ENCODE data around the gene RHOC. TPM values are rescaled to one million over a fixed set of nuclear protein-coding genes. Genes with fewer than 3 reads are reported as not detected.
A peak's percentile ranks its signal among the peaks of the same experiment; 100 is the strongest.

Gene RHOC
- total RNA-seq, 2 donors from 2014 or later: 168 to 171 TPM

DNA sequence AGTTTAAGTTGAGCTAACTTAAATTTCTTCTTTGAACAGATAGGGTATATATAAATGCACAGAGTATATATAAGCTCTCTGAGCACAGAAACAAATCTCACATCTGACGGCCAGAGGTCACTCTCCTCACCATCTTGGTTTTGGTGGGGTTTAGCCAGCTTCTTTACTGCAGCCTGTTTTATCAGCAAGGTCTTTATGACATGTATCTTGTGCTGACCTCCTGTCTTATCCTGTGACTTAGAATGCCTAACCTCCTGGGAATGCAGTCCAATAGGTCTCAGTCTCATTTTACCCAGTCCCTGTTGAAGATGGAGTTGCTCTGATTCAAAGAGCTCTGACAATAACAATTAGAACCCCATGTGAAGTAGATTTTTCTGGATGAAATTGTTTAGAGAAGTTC lies 34.1 kb downstream of the RHOC start:
- no peak overlapping the region for H3K9ac ChIP-seq (ENCODE audit: extremely low read depth, low read length, poor library complexity, severe bottlenecking)
- 83 to 85% methylated on average over 1 of the region's 1 CpG for WGBS, 2 experiments (ENCODE audit: insufficient coverage in 1 of 2, insufficient read length in 1 of 2)
- H3K27me3 Mint-ChIP-seq (ENCODE audit: insufficient read depth): peaks cover 14% of the 10 kb centered on the region
- H3K4me1 ChIP-seq (ENCODE audit: control insufficient read depth, insufficient read depth, low read length): no peaks in the 10 kb centered on the region
- H3K36me3 ChIP-seq (ENCODE audit: control insufficient read depth, insufficient read depth, low read length): peaks cover 47% of the 10 kb centered on the region
- no peaks in the 10 kb centered on the region for H3K9me3 Mint-ChIP-seq
- no peaks in the 10 kb centered on the region for H3K9me3 ChIP-seq (ENCODE audit: control insufficient read depth, low read length)
- H3K4me3 Mint-ChIP-seq: no peak overlapping the region
- H3K4me1 Mint-ChIP-seq: peaks cover 24% of the 10 kb centered on the region
- TF ChIP-seq, protein P1, sequence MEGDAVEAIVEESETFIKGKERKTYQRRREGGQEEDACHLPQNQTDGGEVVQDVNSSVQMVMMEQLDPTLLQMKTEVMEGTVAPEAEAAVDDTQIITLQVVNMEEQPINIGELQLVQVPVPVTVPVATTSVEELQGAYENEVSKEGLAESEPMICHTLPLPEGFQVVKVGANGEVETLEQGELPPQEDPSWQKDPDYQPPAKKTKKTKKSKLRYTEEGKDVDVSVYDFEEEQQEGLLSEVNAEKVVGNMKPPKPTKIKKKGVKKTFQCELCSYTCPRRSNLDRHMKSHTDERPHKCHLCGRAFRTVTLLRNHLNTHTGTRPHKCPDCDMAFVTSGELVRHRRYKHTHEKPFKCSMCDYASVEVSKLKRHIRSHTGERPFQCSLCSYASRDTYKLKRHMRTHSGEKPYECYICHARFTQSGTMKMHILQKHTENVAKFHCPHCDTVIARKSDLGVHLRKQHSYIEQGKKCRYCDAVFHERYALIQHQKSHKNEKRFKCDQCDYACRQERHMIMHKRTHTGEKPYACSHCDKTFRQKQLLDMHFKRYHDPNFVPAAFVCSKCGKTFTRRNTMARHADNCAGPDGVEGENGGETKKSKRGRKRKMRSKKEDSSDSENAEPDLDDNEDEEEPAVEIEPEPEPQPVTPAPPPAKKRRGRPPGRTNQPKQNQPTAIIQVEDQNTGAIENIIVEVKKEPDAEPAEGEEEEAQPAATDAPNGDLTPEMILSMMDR (conservative IDR thresholded peaks at IDR 0.05): no peak
- H3K36me3 Mint-ChIP-seq (ENCODE audit: low read depth): peaks cover 45% of the 10 kb centered on the region
- no peak overlapping the region for H3K4me3 ChIP-seq (ENCODE audit: low read length)
- no peaks in the 10 kb centered on the region for H3K27me3 ChIP-seq (ENCODE audit: control insufficient read depth, insufficient read depth, low read length, poor library complexity, severe bottlenecking)
- DNase-seq: no peak
- peak overlapping the region; percentile 28 for H3K27ac Mint-ChIP-seq
- no peak overlapping the region for H3K27ac ChIP-seq (ENCODE audit: low read depth, low read length)

DNA sequence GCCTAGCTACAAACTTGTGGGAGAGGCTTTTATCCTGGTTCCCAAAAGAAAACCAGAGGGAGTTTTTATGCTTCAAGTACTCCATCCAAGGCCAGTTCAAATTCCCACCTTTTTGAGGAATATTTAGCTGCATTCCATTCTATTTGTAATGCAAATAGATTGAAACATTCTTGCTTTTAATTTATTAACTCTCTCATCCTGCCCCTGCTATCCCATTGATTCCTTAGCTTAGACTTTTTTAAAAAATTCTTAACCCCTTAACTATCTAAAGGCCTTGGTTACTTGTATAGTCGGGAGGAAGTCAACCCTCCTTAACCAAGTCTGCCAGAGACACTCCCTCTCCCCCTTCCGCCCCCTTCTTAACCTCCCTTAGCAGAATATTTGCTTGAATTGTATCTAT lies 34.9 kb downstream of the RHOC start:
- TF ChIP-seq, protein P1 (conservative IDR thresholded peaks at IDR 0.05): no peak
- Mint-ChIP-seq H3K36me3 (ENCODE audit: low read depth) (peaks cover 53% of the 10 kb centered on the region), H3K27ac (peak overlapping the region; percentile 24), H3K27me3 (ENCODE audit: insufficient read depth) (peaks cover 14% of the 10 kb centered on the region), H3K4me3 (no peak overlapping the region), H3K4me1 (peaks cover 24% of the 10 kb centered on the region), H3K9me3 (no peaks in the 10 kb centered on the region)
- no peak for DNase-seq
- H3K27ac ChIP-seq (ENCODE audit: low read depth, low read length): no peak overlapping the region
- no peaks in the 10 kb centered on the region for H3K4me1 ChIP-seq (ENCODE audit: control insufficient read depth, insufficient read depth, low read length)
- no peaks in the 10 kb centered on the region for H3K9me3 ChIP-seq (ENCODE audit: control insufficient read depth, low read length)
- H3K36me3 ChIP-seq (ENCODE audit: control insufficient read depth, insufficient read depth, low read length): peaks cover 56% of the 10 kb centered on the region
- H3K4me3 ChIP-seq (ENCODE audit: low read length): no peak overlapping the region
- no peak overlapping the region for H3K9ac ChIP-seq (ENCODE audit: extremely low read depth, low read length, poor library complexity, severe bottlenecking)
- H3K27me3 ChIP-seq (ENCODE audit: control insufficient read depth, insufficient read depth, low read length, poor library complexity, severe bottlenecking): no peaks in the 10 kb centered on the region
- 67 to 80% methylated on average over 2 of the region's 2 CpGs for WGBS, 2 experiments (ENCODE audit: insufficient coverage in 1 of 2, insufficient read length in 1 of 2)

DNA sequence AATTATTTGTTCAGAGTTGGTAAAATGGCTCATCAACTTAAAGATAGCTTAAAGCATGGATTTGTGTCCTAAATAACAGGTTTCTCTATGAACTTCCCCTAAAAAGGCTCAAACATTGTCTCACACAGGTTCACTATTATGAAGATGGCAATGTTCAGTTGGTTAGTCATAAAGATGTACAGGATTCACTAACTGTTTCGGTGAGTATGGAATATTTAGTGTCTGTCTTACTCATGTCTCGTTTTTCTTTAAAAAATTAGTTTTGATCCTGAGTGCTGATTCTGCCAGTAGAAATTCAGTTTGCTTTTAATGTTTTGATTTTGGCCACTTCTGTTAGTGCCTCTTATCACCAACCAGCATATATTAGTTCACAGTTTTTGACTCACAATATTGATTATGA lies 40.0 kb downstream of the RHOC start:
- Histone ChIP-seq H3K27ac (ENCODE audit: low read depth, low read length) (no peak overlapping the region), H3K36me3 (ENCODE audit: control insufficient read depth, insufficient read depth, low read length) (peaks cover 92% of the 10 kb centered on the region), H3K4me1 (ENCODE audit: control insufficient read depth, insufficient read depth, low read length) (no peaks in the 10 kb centered on the region), H3K27me3 (ENCODE audit: control insufficient read depth, insufficient read depth, low read length, poor library complexity, severe bottlenecking) (no peaks in the 10 kb centered on the region), H3K4me3 (ENCODE audit: low read length) (no peak overlapping the region), H3K9me3 (ENCODE audit: control insufficient read depth, low read length) (no peaks in the 10 kb centered on the region), H3K9ac (ENCODE audit: extremely low read depth, low read length, poor library complexity, severe bottlenecking) (no peak overlapping the region)
- Mint-ChIP-seq H3K4me3 (no peak overlapping the region), H3K4me1 (peaks cover 3% of the 10 kb centered on the region), H3K27ac (no peak overlapping the region), H3K9me3 (no peaks in the 10 kb centered on the region), H3K36me3 (ENCODE audit: low read depth) (peaks cover 80% of the 10 kb centered on the region), H3K27me3 (ENCODE audit: insufficient read depth) (no peaks in the 10 kb centered on the region)
- WGBS, 2 experiments (ENCODE audit: insufficient coverage in 1 of 2, insufficient read length in 1 of 2): 95 to 100% methylated on average over 1 to 2 of the region's 2 CpGs
- TF ChIP-seq, protein P1 (conservative IDR thresholded peaks at IDR 0.05): no peak
- no peak for DNase-seq
